Spleen (tissue), 11 donors: ENCODE data around the gene CBLN3. TPM values are rescaled to one million over a fixed set of nuclear protein-coding genes. Genes with fewer than 3 reads are reported as not detected.

Experiments
- DNase-seq: peaks from one replicate; pipeline ENCODE4 v3.0.0-alpha.2; 2020
- H3K27ac ChIP-seq, 8 donors: fragments of 200-600 bp; sonication (generic) in 7 of 8; 1 replicate in 4 of 8; 2 replicates in 4 of 8; pipeline versions ENCODE4 v1.5.0 to v1.8.0; 2016 to 2021; ENCODE audit warnings: inconsistent platforms in 4 of 8, mild to moderate bottlenecking in 4 of 8, moderate library complexity in 1 of 8
- H3K27me3 ChIP-seq, 7 donors: fragments of 200-600 bp; sonication (generic) in 6 of 7; replicated peaks in 1 of 7; 1 replicate in 4 of 7; 2 replicates in 3 of 7; pipeline versions ENCODE4 v1.5.0 to v1.8.0; 2016 to 2021; ENCODE audit warnings: inconsistent platforms in 3 of 7, mild to moderate bottlenecking in 1 of 7
- H3K36me3 ChIP-seq, 6 donors: fragments of 200-600 bp; sonication (generic) in 5 of 6; 1 replicate in 4 of 6; 2 replicates in 2 of 6; pipeline versions ENCODE4 v1.5.0 to v1.8.0; 2016 to 2021; ENCODE audit warnings: inconsistent platforms in 2 of 6
- H3K4me1 ChIP-seq, 6 donors: fragments of 200-600 bp; sonication (generic) in 5 of 6; 1 replicate in 3 of 6; 2 replicates in 3 of 6; pipeline versions ENCODE4 v1.5.0 to v1.8.0; 2016 to 2021; ENCODE audit warnings: inconsistent platforms in 3 of 6
- H3K4me3 ChIP-seq, 8 donors: fragments of 200-600 bp; sonication (generic) in 7 of 8; 1 replicate in 4 of 8; 2 replicates in 4 of 8; pipeline versions ENCODE4 v1.5.0 to v1.8.0; 2016 to 2021; ENCODE audit warnings: inconsistent platforms in 4 of 8, mild to moderate bottlenecking in 4 of 8, moderate library complexity in 2 of 8
- H3K9me3 ChIP-seq, 8 donors: fragments of 200-600 bp; sonication (generic) in 7 of 8; 1 replicate in 4 of 8; 2 replicates in 4 of 8; pipeline versions ENCODE4 v1.5.0 to v1.8.0; 2016 to 2021; ENCODE audit warnings: inconsistent platforms in 4 of 8
- POLR2A ChIP-seq, 3 donors: fragments of 450-650 bp; IDR thresholded peaks; one replicate each; pipeline ENCODE4 v1.5.1; 2017; ENCODE audit warnings: antibody characterized with exemption in 3 of 3, mild to moderate bottlenecking in 1 of 3
- POLR2AphosphoS5 ChIP-seq, 3 donors: sonication (generic); formaldehyde crosslinking; IDR thresholded peaks; one replicate each; pipeline ENCODE4 v1.5.1; 2017; ENCODE audit warnings: antibody characterized with exemption in 3 of 3
- WGBS, 5 donors: extraction: QIAGEN DNeasy Blood & Tissue Kit in 3 of 5; methylation state at CpG; one replicate each; pipeline versions ENCODE4 v1.1.5 to v1.1.7; 2013 to 2018; 5-methylcytosine and 5-hydroxymethylcytosine counted together
- intact Hi-C: fragments of 100-400 bp; cut with DNase I; formaldehyde crosslinking; loops from one replicate; pipeline ENCODE4 v1.15.0; 2023; ENCODE audit warnings: low total_unique reads
- polyA plus RNA-seq, 3 donors: library from polyadenylated mRNA; stranded (reverse); fragments of 200-250 nt; gene quantifications; one replicate each; pipeline ENCODE4 v1.2.1, GENCODE V29; 2013
- total RNA-seq, 7 donors: library from RNA; depleted of rRNA in 3 of 7; stranded (reverse); fragments of >200 nt in 3 of 7; fragmentation: NEBNext Ultra II Directional in 4 of 7; extraction: Animal tissue kit (Norgen Biotek cat#: 25700) in 4 of 7; gene quantifications; one replicate each; pipeline versions ENCODE4 v1.1.0 to v1.2.1, GENCODE V29; 2016 to 2021
- TF ChIP-seq, protein P1 (sequence below), 11 experiments: fragments of 200-600 bp in 7 of 11; fragments of 450-650 bp in 4 of 11; sonication (generic) in 4 of 11; IDR thresholded peaks in 8 of 11; conservative IDR thresholded peaks in 3 of 11; 1 replicate in 7 of 11; 2 replicates in 4 of 11; pipeline versions ENCODE4 v1.4.0 to v1.8.0; 2016 to 2021; ENCODE audit warnings: antibody characterized with exemption in 11 of 11, inconsistent platforms in 4 of 11, mild to moderate bottlenecking in 1 of 11
- donor health status: healthy with polysubstance abuse.
- donor health status: DM: no; HTN: no; CAD: no; lungs with moderate emphysema.
- donor health status: DM: no; HTN: no; CAD: no.
- donor health status: Bipolar disorder and iron deficiency.
- donor health status: healthy.
- donor health status: DM: no; HTN: no; CAD: no.
- donor health status: DM: yes; HTN: yes; CAD: no.

CBLN3 gene
- total and polyA plus RNA-seq, 10 donors, result 4.3 to 21.7 (median 10.2) TPM

DNA sequence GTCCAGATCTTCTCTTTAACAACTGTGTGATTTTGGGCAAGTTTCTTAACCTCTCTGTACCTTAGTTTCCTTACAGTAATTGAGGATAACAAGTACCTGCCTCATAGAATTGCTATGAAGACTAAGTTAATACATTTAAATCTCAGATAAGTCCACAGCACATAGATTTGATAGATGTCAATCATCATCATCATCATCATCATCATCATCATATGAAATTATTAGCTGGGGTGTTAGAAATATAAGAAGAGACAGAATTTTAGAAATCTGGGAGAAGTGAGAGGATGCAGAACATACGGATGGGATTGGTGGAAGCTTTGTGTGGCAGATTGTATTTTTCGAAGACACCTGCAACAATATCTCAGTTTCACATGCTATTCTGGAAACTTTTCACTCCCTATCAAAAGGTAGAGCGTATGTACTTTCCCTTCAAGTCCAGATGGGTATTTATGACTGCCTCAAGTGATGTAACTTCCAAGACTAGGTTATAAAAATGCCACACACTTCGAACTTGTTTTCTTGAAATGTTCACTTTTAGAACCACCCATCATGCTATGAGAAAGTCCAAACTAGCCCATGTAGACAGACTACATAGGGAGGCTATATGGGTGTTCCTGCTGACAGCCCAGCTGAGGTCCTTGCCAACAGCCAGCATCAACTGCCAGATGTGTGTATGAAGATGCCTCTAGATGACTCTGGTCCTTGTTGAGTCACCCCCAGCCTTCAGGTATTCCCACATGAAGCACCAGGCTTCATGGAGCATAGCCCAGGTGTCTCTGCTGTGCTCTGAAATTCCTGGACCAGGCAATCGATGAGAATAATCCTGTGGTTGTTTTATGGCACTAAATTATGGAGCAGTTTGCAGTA lies 33.8 kb upstream of the CBLN3 start:
- intact Hi-C loops, result no loop called here

DNA sequence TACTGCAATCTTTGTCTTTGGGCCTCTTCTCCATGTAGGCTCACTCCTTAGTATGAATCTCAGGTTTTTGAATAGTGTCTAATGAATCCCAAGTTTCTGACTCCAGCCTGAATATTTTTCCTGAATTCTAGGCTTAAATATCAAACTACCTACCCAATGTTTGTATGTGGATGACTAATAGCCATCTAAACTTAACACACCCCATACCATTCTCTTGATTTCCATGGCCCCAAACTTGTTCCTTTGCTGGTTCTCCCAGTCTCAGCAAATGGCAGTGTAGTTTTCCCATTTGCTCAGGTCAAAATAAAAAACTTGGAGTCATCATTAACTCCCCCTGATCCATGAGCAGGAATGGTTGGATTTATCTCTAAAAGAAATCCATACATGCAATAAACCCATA lies 31.9 kb upstream of the CBLN3 start:
- TF ChIP-seq, protein P1, sequence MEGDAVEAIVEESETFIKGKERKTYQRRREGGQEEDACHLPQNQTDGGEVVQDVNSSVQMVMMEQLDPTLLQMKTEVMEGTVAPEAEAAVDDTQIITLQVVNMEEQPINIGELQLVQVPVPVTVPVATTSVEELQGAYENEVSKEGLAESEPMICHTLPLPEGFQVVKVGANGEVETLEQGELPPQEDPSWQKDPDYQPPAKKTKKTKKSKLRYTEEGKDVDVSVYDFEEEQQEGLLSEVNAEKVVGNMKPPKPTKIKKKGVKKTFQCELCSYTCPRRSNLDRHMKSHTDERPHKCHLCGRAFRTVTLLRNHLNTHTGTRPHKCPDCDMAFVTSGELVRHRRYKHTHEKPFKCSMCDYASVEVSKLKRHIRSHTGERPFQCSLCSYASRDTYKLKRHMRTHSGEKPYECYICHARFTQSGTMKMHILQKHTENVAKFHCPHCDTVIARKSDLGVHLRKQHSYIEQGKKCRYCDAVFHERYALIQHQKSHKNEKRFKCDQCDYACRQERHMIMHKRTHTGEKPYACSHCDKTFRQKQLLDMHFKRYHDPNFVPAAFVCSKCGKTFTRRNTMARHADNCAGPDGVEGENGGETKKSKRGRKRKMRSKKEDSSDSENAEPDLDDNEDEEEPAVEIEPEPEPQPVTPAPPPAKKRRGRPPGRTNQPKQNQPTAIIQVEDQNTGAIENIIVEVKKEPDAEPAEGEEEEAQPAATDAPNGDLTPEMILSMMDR (IDR thresholded peaks at IDR 0.05 in 8 of 11, conservative IDR thresholded peaks at IDR 0.05 in 3 of 11), result no peak
- TF ChIP-seq POLR2AphosphoS5 (IDR thresholded peaks at IDR 0.05), result no peak
- TF ChIP-seq POLR2A (IDR thresholded peaks at IDR 0.05), result no peak
- H3K27me3 ChIP-seq, result no peaks in the 10 kb centered on the region
- DNase-seq, result no peak
- H3K4me1 ChIP-seq, result peaks cover 0 to 14% (median 0%) of the 10 kb centered on the region in 6 donors
- H3K4me3 ChIP-seq, result no peak overlapping the region
- no peaks in the 10 kb centered on the region for H3K9me3 ChIP-seq
- no peak overlapping the region for H3K27ac ChIP-seq
- H3K36me3 ChIP-seq, result no peaks in the 10 kb centered on the region
- intact Hi-C loops, result no loop called here

More for the DNA sequence above, 33.8 kb upstream of the CBLN3 start:
- H3K27me3 ChIP-seq, result no peaks in the 10 kb centered on the region
- no peaks in the 10 kb centered on the region for H3K9me3 ChIP-seq
- DNase-seq, result no peak
- TF ChIP-seq POLR2AphosphoS5 (IDR thresholded peaks at IDR 0.05) (no peak), POLR2A (IDR thresholded peaks at IDR 0.05) (no peak)
- TF ChIP-seq, protein P1 (IDR thresholded peaks at IDR 0.05 in 8 of 11, conservative IDR thresholded peaks at IDR 0.05 in 3 of 11), result no peak
- H3K4me1 ChIP-seq, result peaks cover 0 to 14% (median 0%) of the 10 kb centered on the region in 6 donors
- no peak overlapping the region for H3K27ac ChIP-seq
- no peaks in the 10 kb centered on the region for H3K36me3 ChIP-seq
- no peak overlapping the region for H3K4me3 ChIP-seq
- WGBS, 5 donors, result 49 to 88% (median 61%) methylated on average over 3 to 5 of the region's 5 CpGs

DNA sequence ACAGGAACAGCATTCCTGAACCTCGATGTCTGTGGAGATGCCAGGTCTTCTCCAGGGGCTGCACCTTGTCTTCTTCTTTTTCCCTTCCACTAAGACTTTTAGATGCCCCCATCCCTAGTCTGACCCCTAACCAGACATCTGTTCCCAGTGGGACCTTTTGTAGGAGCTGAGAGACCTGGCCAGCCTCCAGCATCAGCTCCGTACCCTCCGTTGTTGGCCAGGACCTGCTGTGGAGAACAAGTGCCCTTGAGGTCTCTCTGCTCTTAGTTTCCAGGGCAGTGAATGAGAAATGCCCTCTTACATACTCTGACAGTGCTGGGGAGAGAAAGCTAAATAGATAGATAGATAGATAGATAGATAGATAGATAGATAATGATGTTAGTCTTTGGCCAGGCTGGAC lies 29.9 kb upstream of the CBLN3 start:
- H3K27ac ChIP-seq, result peak overlapping the region in 1 of 8 donors; percentile 7
- H3K4me3 ChIP-seq, result no peak overlapping the region
- WGBS, 5 donors, result 72 to 85% (median 78%) methylated on average over 3 of the region's 3 CpGs
- H3K36me3 ChIP-seq, result no peaks in the 10 kb centered on the region
- intact Hi-C loops, result no loop called here
- no peak for DNase-seq
- no peaks in the 10 kb centered on the region for H3K9me3 ChIP-seq
- TF ChIP-seq POLR2A (IDR thresholded peaks at IDR 0.05), result no peak
- no peak for TF ChIP-seq POLR2AphosphoS5 (IDR thresholded peaks at IDR 0.05)
- TF ChIP-seq, protein P1 (IDR thresholded peaks at IDR 0.05 in 8 of 11, conservative IDR thresholded peaks at IDR 0.05 in 3 of 11), result no peak
- H3K4me1 ChIP-seq, result peaks cover 0 to 8% (median 0%) of the 10 kb centered on the region in 6 donors
- H3K27me3 ChIP-seq, result no peaks in the 10 kb centered on the region

DNA sequence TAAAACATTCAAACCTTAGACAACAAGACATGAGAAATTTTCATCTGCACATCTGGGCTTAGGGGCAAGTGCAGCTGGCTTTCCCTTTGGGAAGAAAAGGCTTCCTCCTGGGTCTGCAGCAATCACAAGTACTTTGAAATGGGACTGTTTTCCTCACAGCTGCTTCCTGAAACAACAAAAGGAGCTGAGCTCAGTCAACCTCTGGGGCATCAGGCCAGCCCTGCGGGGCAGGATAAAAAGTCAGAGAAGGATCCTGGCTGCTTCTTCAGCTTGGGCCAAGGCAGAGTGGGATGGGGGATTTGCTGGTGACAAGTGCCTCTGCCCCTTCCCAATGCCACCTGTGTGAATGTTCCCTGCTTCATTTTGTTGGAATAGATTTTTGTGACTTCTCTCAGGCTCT lies 29.3 kb upstream of the CBLN3 start:
- H3K9me3 ChIP-seq, result peaks cover 0 to 2% (median 0%) of the 10 kb centered on the region in 8 donors
- intact Hi-C loops, result no loop called here
- H3K27me3 ChIP-seq, result no peaks in the 10 kb centered on the region
- H3K27ac ChIP-seq, result peak overlapping the region in 1 of 8 donors; percentile 7
- no peak for TF ChIP-seq POLR2A (IDR thresholded peaks at IDR 0.05)
- TF ChIP-seq, protein P1 (IDR thresholded peaks at IDR 0.05 in 8 of 11, conservative IDR thresholded peaks at IDR 0.05 in 3 of 11), result no peak
- TF ChIP-seq POLR2AphosphoS5 (IDR thresholded peaks at IDR 0.05), result peak in 2 of 3 donors; percentile 52 to 76
- DNase-seq, result no peak
- H3K4me3 ChIP-seq, result no peak overlapping the region
- H3K36me3 ChIP-seq, result no peaks in the 10 kb centered on the region
- WGBS, 5 donors, result 69 to 100% (median 80%) methylated on average over 1 of the region's 1 CpG
- peaks cover 0 to 3% (median 0%) of the 10 kb centered on the region in 6 donors for H3K4me1 ChIP-seq
